Cortex of kidney (tissue), 1 donor: ENCODE measurements around the gene PCDH18.
"Not testable (repeated sequence)": the region's sequence is repeated elsewhere in the genome, so short reads cannot be mapped to it uniquely, and the experiment has no call there.

Source experiments
- DNase-seq: peaks from one replicate; lab custom pipeline; 2025; lab: John Stamatoyannopoulos, UW

The PCDH18 gene

GRCh38 chr4:137531168-137531985 lies 917 bp downstream of the PCDH18 start:
- no peak for DNase-seq

- no peak for DNase-seq
Observed at GRCh38 chr4:137530176-137530575, 2.1 kb downstream of the PCDH18 start.

- DNase-seq = no peak
Observed at GRCh38 chr4:137529432-137529831, 2.9 kb downstream of the PCDH18 start.

DNA sequence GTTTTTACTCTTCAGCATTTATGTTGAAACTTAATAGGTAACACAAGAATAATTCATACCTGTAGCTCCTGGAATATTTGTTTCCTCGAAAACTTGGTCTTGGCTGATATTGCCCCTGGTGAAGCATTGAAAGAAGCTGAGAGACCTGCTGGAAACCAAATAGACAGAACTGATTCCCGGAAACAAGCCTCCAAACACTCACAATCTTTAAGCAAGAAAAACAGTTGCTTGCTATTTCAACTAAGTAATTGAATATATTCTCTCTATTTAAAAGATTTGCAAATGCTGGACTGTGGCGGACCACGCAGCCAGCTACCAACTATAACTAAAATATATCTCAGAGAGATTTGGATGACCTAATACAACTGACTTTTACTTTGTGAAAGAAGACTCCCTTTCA lies 3.6 kb downstream of the PCDH18 start:
- DNase-seq = no peak

DNA sequence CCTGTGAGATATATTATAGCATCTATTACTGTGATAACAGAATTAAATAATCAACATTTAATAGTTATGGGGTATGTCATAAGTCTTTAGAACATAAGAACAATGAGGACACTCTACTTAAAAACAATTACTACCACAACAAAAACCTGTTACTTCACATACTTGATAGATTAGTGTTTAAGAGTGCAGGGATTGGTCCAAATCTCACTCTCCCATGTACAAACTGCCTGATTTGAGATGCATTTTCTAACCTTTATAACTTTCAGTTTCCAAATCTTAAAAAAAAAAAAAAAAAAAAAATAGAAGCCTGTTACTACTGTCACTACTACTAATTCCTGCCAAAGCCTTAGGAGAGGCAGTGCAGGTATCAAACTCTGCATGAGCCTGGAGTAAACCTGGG lies 5.6 kb downstream of the PCDH18 start:
- DNase-seq = no peak

GRCh38 chr4:137524725-137525369 lies 7.4 kb downstream of the PCDH18 start:
- DNase-seq = no peak

DNA sequence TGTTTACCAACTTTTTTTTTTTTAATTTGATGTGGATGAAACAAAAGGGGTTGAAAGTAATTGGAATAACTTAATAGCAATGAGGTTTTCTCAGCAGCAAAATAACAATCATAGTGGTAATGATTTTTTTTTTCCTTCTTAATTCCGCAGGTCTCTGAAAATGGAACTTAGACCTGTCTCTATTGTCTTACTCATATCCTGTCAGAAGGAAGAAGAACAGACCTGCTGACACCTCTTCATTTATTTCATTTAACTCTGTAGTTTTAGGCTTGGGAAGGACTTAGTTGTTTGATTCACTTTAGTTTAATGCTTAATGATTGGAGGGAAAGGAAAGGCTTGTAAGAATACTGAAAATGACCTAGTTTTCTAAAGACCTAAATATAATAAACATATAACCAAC lies 9.0 kb downstream of the PCDH18 start:
- no peak for DNase-seq

DNA sequence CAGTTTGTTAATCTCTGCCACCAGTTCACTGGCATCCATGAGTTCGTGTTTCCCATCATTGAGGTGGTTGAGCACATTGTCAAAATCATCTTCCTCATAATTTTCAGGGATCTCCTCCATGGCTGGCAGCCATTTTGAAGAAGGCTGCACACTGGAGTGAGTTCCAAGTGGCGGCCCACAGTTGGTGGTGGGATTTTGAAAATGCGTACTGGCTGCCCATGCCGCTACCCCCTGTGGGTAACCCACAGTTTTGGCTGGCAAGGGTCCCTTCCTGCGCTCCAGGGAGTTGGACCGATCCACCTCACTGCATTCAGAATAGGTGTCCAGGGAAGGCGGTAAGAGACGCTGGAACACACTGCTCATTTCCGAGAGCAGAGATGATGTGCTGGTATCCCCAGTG lies 11.2 kb downstream of the PCDH18 start:
- no peak for DNase-seq

- no peak for DNase-seq
Observed at GRCh38 chr4:137519406-137519805, 12.9 kb downstream of the PCDH18 start.

DNA sequence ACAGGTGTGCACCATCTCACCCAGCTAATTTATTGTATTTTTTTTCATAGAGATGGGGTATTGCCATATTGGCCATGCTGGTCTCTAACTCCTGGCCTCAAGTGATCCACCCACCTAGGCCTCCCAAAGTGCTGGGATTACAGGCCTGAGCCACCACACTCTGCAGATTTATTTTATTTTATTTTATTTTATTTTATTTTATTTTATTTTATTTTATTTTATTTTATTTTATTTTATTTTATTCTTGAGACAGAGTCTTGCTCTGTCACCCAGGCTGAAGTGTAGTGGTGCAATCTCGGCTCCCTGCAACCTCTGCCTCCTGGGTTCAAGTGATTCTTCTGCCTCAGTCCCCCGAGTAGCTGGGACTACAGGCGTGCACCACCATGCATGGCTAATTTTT lies 15.0 kb downstream of the PCDH18 start:
- DNase-seq = not testable (repeated sequence)

DNA sequence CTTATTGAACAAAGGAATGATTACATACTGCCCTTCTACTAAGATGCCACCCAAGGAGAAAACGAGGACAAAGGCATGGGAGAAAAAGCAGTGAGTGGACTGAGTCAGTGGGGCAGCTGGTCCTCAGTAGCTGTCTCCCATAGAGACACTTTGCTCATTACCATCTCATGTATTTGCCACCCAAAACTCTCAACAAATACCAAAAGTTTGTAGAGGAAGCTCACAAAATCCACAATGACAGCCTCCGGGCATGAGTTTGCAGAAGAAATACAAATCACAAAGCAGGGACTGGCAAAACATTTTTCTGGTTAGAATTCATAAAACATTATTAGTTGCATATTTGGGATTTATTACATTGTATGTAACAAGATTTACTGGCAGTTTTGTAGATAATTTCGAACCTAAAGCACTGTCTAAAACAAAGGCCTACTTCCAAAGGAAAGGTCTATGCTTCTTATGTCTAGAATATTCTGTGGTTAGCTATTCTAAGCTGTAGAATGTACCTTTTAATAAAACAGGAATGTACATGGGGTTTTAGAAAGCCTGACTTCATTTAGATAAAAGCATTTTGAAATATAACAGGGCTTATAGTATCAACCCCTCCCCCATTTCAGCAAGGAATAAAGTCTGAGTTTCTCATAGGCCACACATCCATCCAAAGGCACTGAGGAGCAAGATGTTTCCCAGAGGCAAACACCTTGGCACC lies 17.7 kb downstream of the PCDH18 start:
- no peak for DNase-seq

DNA sequence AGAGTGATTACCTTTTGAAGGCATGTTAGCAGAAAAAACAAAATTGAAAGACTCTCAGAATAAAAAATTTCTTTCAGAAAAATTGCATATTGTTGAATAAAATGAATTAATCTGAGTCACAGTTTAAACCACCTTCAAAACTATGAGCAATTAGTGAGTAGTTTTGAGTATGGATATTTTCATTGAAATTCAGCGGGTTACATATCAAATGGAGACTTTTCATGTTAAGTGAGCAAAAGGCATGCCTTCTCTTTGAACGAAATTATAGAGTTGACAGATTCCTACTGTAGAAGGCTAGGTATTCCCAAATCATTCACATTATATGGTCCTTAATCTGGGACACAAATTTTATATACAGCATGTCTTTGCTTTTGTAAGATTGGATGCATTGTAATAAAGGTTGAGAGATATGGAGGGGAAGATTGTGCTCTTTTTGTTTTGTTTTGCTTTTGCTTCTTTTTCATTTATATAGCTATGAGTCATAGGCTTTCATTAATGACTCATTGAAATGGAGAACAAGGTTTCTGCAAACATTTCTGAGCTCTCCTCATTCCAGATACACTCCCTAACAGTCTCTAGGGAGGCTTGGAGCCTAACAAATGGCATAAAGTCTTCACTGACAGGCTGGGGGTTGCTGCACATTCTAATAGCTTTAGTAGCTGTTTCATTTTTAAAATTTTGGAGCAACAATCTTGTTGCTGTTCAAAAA lies 21.6 kb downstream of the PCDH18 start:
- DNase-seq = no peak

GRCh38 chr4:137509855-137510282 lies 22.4 kb downstream of the PCDH18 start:
- DNase-seq = no peak

- no peak for DNase-seq
Observed at GRCh38 chr4:137502339-137503129, 29.8 kb downstream of the PCDH18 start.

- DNase-seq = not testable (repeated sequence)
Observed at GRCh38 chr4:137496267-137496666, 36.0 kb downstream of the PCDH18 start.

DNA sequence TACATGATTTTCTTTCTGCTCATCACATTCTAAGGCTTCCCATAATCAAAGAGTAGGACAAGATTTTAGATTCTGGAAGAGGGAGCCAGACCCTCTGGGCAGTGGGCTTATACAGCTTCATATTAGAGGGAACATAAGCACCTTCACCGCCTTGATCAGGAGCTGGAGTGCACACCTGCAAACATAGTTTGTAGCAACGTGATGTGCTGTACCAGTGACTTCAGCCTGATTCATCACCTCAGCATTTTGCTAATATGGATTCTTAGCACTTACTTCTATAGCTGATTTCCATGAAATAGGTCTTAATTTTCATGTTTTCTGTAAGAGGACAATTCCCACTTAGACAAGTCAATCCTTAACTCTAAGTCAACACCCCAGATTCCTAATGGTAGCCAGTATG lies 36.7 kb downstream of the PCDH18 start:
- no peak for DNase-seq

GRCh38 chr4:137483313-137483959 lies 48.9 kb downstream of the PCDH18 start:
- not testable (repeated sequence) for DNase-seq

DNA sequence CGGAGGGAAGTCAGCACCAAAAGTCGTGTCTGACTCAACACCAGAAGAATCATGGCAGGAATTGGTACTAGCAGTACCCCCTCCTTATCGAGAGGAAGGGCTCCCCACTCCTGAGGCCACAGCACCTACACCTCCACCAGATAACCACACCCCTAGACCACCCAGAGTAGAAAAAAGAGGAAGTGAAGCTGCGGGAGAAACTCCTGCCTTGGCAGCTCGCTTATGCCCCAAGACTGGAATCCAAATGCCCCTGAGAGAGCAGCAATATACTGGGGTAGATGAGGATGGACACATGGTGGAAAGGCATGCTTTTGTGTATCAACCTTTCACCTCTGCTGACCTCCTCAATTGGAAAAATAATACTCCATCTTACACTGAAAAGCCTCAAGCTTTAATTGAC lies 52.6 kb downstream of the PCDH18 start:
- DNase-seq = not testable (repeated sequence)

- DNase-seq = no peak
Observed at GRCh38 chr4:137476345-137476744, 55.9 kb downstream of the PCDH18 start.

GRCh38 chr4:137474711-137475301 lies 57.5 kb downstream of the PCDH18 start:
- no peak for DNase-seq

- DNase-seq = no peak
Observed at GRCh38 chr4:137471895-137472294, 60.4 kb downstream of the PCDH18 start.
